Astrocyte of the cerebellum (primary cell): Measurements from ENCODE around the gene TPI1.
"Not testable (repeated sequence)": the region's sequence is repeated elsewhere in the genome, so short reads cannot be mapped to it uniquely, and the experiment has no call there.

Experiments
- DNase-seq: peaks from one replicate; pipeline ENCODE4 v3.0.0-alpha.2; 2011; ENCODE audit warnings: low read depth
- H3K4me3 ChIP-seq: 2 replicates; pipeline ENCODE4 v1.5.1; 2011; ENCODE audit warnings: mild to moderate bottlenecking, low read depth, low read length, moderate library complexity
- in situ Hi-C: cut with HindIII; loops from 2 replicates; pipeline ENCODE4 v1.10.0; 2017; ENCODE audit warnings: low sequenced_read_pairs
- TF ChIP-seq, protein P1 (sequence below): IDR thresholded peaks from 2 replicates; pipeline ENCODE4 v1.5.1; 2012; ENCODE audit warnings: low read length, low read depth, moderate library complexity, mild to moderate bottlenecking; ENCODE audit errors: missing control alignments

The TPI1 gene

DNA sequence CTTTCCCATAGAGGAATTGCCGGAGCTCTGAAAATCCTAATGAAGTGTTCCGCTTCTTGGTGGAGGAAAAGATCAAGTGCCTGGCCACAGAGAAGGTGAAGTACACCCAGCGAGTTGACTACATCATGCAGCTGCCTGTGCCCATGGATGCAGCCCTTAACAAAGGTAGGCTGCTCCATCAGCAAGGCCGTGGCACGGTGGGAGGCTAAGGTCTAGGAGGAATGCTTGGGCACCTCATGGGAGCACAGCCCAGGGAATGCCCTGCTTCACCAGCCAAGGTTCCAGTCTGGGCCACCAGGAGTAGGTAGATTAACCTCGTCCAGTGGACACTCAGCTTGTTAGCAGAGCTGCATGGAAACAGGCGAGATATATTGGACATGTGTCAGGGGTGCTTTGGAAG, 6.4 kb upstream of the TPI1 start:
- TF ChIP-seq, protein P1, sequence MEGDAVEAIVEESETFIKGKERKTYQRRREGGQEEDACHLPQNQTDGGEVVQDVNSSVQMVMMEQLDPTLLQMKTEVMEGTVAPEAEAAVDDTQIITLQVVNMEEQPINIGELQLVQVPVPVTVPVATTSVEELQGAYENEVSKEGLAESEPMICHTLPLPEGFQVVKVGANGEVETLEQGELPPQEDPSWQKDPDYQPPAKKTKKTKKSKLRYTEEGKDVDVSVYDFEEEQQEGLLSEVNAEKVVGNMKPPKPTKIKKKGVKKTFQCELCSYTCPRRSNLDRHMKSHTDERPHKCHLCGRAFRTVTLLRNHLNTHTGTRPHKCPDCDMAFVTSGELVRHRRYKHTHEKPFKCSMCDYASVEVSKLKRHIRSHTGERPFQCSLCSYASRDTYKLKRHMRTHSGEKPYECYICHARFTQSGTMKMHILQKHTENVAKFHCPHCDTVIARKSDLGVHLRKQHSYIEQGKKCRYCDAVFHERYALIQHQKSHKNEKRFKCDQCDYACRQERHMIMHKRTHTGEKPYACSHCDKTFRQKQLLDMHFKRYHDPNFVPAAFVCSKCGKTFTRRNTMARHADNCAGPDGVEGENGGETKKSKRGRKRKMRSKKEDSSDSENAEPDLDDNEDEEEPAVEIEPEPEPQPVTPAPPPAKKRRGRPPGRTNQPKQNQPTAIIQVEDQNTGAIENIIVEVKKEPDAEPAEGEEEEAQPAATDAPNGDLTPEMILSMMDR = no peak
- DNase-seq = no peak
- no peak overlapping the region for H3K4me3 ChIP-seq
- in situ Hi-C loops = no loop called here

DNA sequence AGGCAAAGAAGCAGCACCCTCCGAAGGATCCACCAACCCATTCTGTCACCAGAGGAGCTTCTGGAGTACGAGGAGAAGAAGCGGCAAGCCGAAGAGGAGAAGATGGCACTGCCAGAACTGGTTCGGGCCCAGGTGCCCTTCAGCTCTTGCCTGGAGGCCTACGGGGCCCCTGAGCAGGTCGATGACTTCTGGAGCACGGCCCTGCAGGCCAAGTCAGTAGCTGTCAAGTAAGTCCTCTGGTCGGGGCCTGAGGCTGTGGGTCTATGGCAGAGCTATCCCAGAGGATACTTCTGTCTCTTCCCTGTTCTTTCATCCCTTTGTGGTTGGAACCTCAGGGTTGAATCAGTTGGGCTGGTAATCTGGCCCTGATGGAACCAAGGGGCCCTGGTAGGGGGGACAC, 5.9 kb upstream of the TPI1 start:
- in situ Hi-C loops = no loop called here
- no peak for DNase-seq
- TF ChIP-seq, protein P1 = no peak
- no peak overlapping the region for H3K4me3 ChIP-seq

DNA sequence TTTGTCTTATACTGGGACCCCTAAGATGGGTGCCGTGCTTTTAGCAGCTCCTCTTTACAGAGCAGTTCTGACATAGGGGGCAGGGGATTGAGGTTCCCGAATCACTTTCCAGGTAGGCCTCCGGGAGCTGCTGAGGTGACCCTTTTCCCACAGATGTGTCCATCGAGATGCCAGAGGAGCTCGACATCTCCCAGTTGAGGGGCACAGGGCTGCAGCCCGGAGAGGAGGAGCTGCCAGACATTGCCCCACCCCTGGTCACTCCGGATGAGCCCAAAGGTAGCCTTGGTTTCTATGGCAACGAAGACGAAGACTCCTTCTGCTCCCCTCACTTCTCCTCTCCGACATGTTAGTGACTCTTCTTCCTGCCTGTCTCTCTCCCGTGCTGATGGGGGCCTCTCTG, 4.3 kb upstream of the TPI1 start:
- TF ChIP-seq, protein P1 = no peak
- H3K4me3 ChIP-seq = no peak overlapping the region
- DNase-seq = no peak
- in situ Hi-C loops = no loop called here

DNA sequence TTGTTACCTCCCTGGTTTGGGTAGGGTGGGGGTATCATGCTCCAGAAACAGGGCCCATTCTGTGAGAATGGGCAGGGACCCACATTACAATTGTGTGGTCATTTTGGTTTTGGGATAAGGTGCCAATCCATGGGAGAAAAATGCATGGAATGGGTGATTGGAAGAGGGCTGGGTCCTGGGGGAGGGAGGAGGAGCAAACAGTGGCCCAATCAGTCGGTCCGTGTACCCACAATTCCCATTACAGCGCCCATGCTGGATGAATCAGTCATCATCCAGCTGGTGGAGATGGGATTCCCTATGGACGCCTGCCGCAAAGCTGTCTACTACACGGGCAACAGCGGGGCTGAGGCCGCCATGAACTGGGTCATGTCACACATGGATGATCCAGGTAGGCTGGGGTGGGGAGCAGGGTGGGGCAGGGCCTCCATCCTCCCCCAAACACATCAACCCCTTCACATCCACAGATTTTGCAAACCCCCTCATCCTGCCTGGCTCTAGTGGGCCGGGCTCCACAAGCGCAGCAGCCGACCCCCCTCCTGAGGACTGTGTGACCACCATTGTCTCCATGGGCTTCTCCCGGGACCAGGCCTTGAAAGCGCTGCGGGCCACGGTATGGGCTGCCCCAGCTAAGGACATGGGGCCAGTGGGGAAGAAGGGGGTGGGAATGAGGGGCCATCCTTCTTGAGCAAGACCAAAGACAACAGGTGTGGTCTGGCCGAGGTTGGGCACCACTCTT, 3.6 kb upstream of the TPI1 start:
- TF ChIP-seq, protein P1 = no peak
- in situ Hi-C loops = no loop called here
- DNase-seq = no peak
- H3K4me3 ChIP-seq = no peak overlapping the region

DNA sequence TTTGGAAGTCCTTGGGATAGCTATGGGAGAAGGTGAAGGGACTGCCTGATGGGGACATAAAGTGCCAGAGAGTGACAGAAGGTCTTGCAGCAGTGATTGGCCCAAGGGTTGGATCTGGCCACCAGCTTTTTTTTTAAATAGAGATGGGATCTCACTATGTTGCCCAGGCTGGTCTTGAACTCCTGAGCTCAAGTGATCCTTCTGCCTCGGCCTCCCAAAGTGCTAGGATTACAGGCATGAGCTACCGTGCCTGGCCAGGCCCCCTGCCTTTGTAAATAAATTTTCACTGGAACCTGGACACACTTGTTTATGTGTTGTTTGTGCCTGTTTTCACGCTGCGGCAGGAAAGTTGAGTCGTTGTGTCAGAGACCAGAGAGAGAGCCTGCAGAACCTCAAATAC, 2.0 kb upstream of the TPI1 start:
- in situ Hi-C loops, DNase-seq, H3K4me3 ChIP-seq: not testable (repeated sequence)

DNA sequence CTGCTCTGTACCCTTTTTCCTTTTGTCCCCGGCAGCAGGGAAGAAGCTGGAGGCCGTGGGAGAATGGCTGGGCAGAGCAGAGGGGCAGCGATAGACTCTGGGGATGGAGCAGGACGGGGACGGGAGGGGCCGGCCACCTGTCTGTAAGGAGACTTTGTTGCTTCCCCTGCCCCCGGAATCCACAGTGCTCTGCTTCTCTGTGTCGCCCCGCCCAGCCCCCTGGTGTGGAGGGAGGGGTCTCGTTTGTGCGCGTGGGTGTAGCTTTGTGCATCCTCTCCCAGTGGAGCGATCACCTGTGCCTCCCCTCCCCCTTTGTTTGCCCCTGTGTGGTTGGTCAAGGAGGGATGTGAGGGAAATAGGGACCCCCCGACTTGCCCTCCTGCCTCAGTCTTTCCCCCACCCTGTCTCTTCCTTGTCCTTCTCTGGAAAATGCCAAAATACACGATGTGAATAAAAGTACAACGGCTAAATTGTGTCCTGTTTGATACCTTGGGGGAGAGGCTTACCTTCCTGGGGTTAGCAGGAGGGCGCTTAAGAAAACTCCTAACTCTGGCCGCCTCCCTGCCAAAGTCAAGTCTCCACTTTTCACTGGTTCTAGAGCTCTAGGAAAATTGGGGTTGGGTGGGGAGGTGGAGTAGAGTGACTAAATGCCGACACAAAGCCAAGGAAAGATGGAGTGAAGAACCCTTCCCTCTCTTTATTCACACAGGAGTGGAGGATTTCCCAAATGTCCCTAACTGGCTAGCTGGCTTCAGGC, 990 bp upstream of the TPI1 start:
- in situ Hi-C loops = no loop called here
- no peak for DNase-seq
- TF ChIP-seq, protein P1 = no peak
- H3K4me3 ChIP-seq = peak overlapping the region; percentile 90

DNA sequence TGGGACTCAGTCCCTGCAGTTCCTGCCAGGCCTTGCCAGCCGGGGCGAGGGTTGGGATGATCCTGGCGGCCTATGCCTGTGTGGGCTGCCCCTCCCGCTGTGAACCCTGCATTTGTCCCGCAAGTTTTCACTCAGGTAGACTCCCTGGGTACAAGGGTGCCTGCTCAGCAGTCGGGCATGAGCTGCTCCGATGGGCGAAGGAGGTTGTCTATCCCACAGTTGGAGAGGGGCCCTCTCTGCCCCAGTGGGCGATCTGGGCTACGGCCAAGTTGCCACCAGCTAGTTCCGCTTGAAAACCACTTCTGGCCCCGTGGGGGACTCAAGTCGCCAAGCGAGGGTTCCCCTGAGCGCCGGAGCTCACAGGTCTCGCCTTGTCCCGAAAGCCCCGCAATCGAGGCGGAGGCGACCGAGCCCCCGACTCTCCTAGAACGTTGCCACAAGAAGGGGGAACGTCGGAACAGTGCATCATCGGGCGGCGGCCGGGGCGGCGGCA, 365 bp upstream of the TPI1 start:
- in situ Hi-C loops = no loop called here
- peak overlapping the region; percentile 90 for H3K4me3 ChIP-seq
- TF ChIP-seq, protein P1 = no peak
- DNase-seq = no peak
